Midbrain (tissue), 1 donor: Measurements from ENCODE around the gene WDR47.

Experiments
- DNase-seq: peaks from one replicate; lab custom pipeline; 2025; lab: John Stamatoyannopoulos, UW

WDR47 gene

DNA sequence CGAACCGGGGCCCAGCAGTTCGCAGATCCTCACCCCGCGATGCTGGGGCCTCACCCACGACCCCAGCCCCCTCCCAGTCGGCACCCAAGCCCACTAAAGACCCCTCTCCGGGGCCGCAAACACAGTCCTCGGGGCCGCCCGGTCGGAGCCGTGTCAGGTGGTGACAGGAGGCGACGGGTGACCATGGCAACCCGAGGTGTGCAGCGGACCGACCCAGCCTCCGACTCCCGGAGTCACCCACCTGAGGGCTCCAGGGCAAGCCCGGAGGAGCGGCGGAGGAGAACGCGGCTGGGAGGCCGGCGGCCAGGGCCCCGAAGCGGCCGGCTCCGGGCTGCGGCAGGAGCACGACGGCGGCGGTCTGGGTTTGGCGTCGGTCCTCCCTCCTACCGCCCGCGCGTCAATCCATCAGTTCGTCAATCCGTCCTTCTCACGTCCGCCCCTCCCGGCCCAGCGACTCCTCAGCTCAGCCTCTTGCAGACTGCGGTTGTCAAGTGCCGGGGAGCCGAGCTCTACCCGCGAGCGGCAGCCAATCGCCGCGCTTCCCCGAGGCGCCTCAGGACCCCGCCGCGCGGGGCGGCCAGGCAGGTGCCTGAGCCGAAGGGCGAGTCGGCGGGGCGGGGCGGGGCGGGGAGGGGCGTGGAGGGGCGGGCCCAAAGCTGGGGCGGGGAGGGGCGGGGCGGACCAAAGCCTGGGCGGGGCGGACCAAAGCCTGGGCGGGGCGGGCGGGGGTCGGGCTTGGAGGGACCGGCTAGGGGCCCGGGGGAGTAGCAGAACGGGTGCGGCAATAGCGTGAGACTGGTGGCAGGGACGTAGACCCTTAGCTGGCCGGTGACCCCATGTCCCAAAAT is at the start of gene WDR47:
TSS of gene WDR47 (minus strand) at position 482 of the 848 bp plus-strand sequence. CDS start 18,590 bp downstream, outside the sequence.
- DNase-seq, result peak; percentile 93

- no peak for DNase-seq
These were observed 49.4 kb upstream of the WDR47 start for GRCh38 chr1:109091078-109091838.

DNA sequence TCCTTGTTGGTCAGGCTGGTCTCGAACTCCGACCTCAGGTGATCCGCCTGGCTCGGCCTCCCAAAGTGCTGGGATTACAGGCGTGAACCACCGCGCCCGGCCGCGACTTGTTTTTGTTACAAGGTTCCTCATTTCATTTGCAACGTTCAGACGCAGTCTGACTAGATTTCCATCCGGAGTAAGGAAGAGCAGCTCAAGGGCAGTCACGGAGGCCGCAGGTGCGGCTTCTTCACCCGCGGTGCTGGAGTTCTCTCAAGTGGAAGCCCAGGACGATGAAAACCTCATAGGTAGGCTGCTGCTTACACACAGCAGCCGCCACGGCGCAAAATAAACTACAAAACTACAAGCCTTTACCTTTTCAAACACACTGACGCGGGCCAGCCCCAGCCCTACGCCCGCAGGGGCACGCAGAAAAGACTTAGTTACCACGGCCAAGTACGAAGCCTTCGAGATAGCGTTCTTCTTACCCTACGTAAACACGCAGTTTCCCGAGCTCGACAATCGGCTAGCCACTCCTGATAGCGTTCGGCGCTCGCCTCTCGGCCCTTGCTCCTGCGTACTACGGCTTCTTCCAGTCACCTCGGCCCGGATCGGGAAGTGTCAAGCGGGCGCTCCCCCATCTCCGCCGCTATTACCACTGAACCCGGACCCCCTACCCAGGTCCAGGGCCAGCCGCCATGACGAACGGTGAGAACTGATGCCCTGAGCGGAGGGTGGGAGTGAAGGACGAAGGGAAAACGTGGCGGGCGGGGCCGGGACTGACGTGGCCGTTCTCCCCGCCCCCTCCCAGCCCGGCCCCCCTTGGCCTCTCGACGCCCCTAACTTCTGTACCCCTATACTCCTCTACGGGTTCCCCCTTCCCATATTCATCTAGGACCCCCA is 48.5 kb upstream of the WDR47 start, which contains the start of gene TMEM167B:
TSS of gene TMEM167B (plus strand) at position 569 of the 882 bp plus-strand sequence. CDS start at position 678, 109 bp downstream.
- DNase-seq, result peak; percentile 95

- DNase-seq, result peak; percentile 92
These were observed 47.5 kb upstream of the WDR47 start for GRCh38 chr1:109089242-109090015.

DNA sequence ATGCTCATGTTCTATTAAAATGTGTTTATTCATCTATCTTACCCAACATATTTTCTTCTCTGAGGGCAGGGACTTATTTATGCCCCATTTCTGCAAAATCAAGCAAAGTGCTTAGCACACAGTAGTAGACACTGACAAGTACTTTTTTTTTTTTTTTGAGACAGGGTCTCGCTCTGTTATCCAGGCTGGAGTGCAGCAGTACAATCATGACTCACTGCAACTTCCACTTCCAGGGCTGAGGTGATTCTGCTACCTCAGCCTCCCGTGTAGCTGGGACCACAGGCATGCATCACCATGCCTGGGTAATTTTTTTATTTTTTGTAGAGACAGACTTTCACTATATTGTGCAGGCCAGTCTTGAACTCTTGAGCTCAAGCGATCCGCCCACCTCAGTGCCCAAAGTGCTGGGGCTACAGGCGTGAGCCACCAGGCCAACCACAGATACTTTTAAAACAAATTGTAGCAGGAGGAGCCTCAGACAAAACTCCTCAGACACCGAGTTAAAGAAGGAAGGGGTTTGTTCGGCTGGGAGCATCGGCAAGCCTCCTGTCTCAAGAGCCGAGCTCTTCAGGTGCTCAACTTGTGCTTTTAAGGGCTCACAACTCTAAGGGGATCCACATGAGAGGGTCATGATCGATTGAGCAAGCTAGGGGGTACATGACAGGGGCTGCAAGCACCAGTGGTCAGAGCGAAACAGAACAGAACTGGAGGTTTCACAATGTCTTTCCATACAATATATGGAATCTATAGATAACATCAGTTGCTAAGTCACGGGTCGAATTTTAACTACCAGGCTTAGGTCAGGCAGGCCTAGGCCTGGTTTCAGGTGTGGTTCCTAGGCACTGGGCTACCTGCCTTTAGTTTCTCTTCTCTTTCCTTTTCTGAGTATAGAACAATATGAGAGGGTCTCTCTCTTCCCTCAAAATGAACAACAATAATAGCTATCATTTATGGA is 42.9 kb upstream of the WDR47 start:
- DNase-seq, result no peak

- DNase-seq, result peak; percentile 87
These were observed 42.0 kb upstream of the WDR47 start for GRCh38 chr1:109083923-109084322.

DNA sequence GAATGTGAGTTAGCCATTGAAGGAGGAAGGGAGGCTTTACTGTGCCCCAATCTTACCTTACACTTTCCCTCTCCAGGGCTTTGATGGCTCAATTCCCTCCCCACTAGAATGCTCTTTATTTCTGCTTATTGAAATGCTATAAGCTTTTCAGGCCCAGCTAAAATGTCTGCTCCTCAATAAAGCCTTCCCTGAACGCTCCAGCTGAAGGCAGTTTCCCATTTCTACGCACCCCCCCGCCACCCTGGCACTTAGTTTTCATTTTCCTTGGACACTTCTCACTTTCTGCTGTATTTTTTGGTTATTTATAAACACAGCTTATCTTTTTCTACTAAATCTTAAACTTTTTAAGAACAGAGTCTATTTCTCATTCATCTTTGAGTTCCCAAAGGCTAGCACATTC is 41.6 kb upstream of the WDR47 start:
- DNase-seq, result no peak

DNA sequence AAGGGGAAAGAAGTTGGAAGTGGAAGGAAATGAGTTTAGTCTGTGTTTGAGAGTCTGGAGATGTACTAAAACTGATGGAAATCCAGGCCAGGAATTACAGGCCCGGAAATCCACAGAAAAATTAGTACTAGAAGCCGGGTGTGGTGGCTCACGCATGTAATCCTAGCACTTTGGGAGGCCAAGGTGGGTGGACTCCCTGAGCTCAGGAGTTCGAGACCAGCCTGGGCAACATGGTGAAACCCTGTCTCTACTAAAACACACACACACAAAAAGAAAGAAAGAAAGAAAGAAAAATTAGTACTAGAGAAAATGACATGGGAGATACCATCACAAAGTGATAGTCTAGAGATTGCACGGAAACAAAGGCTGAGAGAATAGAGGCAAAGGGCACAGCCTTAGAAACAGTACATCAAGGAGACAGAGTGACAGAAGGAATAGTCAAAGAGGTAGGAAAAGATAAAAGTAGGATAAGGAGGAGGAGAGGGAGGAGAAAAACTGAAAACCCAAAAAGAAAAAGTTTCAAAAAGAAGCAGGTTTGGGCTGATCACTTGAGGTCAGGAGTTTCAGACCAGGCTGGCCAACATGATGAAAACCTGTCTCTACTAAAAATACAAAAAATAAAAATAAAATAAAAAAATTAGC is 38.7 kb upstream of the WDR47 start:
- DNase-seq, result no peak

- DNase-seq, result no peak
These were observed 37.3 kb upstream of the WDR47 start for GRCh38 chr1:109079240-109079622.

GRCh38 chr1:109078317-109078716 is 36.4 kb upstream of the WDR47 start:
- no peak for DNase-seq

- peak; percentile 97 for DNase-seq
These were observed 33.9 kb upstream of the WDR47 start, which contains the start of gene TAF13 for GRCh38 chr1:109075531-109076490. TAF13 (minus strand) TSS chr1:109076003; CDS start chr1:109075947, 56 bp downstream.

DNA sequence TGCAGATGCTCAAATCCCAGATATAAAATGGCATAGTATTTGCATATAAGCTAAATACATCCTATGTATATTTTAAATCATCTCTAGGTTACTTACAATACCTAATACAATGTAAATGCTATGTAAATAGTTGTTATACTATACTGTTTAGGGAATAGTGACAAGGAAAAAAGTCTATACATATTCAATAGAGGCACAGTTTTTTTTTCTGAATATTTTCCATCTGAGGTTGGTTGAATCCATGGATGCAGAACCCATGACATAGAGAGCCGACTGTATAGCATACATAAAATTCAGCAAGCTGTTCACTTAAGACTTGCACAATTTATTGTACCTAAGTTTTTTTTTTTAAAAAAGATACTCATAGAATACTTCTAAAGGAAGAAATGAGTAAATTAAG is 27.4 kb upstream of the WDR47 start:
- DNase-seq, result no peak

DNA sequence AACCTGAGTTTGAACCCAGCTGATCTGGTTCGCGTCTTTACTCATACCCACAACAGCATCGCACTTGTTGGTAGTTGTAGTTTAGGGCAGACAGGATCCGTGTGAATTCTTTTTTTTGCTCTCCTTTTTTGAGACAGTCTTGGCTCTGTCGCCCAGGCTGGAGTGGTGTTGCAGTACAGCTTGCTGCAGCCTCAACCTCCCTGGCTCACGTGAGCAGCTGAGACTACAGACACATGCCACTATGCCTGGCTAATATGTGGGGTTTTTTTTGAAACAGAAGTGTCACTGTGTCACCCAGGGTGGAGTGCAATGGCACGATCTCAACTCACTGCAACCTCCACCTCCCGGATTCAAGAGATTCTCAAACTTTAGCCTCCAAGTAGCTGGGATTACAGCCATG is 26.0 kb upstream of the WDR47 start:
- DNase-seq, result no peak

DNA sequence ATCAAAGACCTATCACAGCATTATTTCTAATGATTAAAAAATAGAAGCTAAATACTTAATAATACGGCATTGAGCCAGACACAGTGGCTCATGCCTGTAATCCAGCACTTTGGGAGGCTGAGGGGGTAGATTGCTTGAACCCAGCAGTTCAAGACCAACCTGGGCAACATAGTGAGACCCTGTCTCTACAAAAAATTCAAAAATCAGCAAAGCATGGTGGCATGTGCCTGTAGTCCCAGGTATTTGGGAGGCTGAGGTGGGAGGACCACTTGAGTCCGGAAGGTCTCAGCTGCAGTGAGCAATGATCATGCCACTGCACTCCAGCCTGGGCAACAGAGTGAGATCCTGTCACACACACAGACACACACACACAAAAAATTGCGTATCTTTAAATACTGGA is 23.2 kb upstream of the WDR47 start:
- no peak for DNase-seq

DNA sequence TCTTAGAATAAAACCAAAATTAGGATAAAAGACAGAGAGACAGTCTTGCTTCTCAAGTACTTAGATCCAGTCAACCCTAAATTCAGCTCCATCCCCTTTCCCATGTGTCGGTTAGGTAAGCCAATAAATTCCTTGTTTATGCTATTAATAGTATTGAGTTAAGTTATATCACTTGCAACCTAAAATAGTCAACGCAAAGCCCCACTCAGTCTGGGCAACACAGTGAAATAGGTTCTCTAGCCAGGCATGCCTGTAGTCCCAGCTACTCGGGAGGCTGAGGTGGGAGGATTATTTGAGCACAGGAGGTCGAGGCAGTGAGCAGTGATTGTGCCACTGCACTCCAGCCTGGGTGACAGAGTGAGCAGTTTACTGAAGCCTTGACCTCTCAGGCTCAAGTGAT is 19.3 kb upstream of the WDR47 start:
- no peak for DNase-seq

DNA sequence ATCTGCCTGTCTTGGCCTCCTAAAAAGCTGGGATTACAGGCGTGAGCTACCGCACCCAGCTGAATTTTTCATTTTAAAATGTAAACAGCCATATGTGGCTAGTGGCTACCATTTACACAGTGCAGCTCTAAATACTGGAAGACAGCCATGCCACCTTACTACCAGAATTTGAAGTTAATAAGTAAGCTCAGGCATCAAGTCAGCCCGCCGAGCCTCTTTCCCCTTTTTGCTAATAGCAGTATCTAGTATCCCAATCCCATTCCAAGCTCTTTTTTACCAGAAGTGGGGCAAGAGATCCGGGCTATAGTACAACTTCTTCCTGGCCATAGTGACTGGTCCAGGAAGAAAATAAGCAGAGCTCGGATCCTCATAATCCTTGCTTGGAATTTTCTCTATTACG is 18.8 kb upstream of the WDR47 start:
- DNase-seq, result no peak

DNA sequence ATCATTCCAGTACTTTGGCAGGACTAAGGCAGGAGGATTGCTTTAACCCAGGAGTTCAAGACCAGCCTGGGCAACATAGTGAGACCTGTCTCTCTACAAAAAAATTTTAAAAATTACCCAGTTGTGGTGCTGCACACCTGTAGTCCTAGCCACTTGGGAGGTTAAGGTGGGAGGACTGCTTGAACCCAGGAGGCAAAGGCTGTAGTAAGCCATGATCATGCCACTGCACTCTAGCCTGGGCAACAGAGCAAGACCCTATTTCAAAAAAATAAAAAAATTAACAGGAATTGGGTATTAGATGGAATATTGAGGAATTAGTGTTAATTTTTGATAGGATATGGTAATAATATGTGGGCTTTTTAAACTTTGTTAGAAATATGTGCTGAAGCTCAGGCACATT is 17.1 kb upstream of the WDR47 start:
- no peak for DNase-seq

- no peak for DNase-seq
These were observed 14.2 kb upstream of the WDR47 start for GRCh38 chr1:109056064-109056463.
